Measurements from ENCODE around the gene MUC6. TPM values are rescaled to one million over a fixed set of nuclear protein-coding genes. Genes with fewer than 3 reads are reported as not detected.

Gene MUC6
- total RNA-seq, 1 donor from 2014 or later: not detected

GRCh38 chr11:1041471-1041870, 5.0 kb upstream of the MUC6 start:
- DNase-seq (ENCODE audit: low read depth, low spot score): no peak
- no peaks in the 10 kb centered on the region for H3K4me1 Mint-ChIP-seq
- no peak overlapping the region for H3K27ac Mint-ChIP-seq (ENCODE audit: unreplicated experiment)
- no peaks in the 10 kb centered on the region for H3K9me3 Mint-ChIP-seq
- H3K36me3 Mint-ChIP-seq (ENCODE audit: low read depth): no peaks in the 10 kb centered on the region
- TF ChIP-seq CTCF (conservative IDR thresholded peaks at IDR 0.05): no peak
- H3K27me3 Mint-ChIP-seq (ENCODE audit: low read depth): no peaks in the 10 kb centered on the region
- no peak overlapping the region for H3K4me3 Mint-ChIP-seq

- TF ChIP-seq CTCF (conservative IDR thresholded peaks at IDR 0.05): no peak
- H3K36me3 Mint-ChIP-seq (ENCODE audit: low read depth): no peaks in the 10 kb centered on the region
- H3K27me3 Mint-ChIP-seq (ENCODE audit: low read depth): no peaks in the 10 kb centered on the region
- no peak overlapping the region for H3K27ac Mint-ChIP-seq (ENCODE audit: unreplicated experiment)
- no peaks in the 10 kb centered on the region for H3K9me3 Mint-ChIP-seq
- H3K4me1 Mint-ChIP-seq: no peaks in the 10 kb centered on the region
- no peak overlapping the region for H3K4me3 Mint-ChIP-seq
- DNase-seq (ENCODE audit: low read depth, low spot score): no peak
Measured at GRCh38 chr11:1041149-1041467, 4.6 kb upstream of the MUC6 start.

- H3K4me3 Mint-ChIP-seq: no peak overlapping the region
- TF ChIP-seq CTCF (conservative IDR thresholded peaks at IDR 0.05): no peak
- no peaks in the 10 kb centered on the region for H3K4me1 Mint-ChIP-seq
- peak overlapping the region; percentile 75 for H3K27ac Mint-ChIP-seq (ENCODE audit: unreplicated experiment)
- no peaks in the 10 kb centered on the region for H3K27me3 Mint-ChIP-seq (ENCODE audit: low read depth)
- no peak for DNase-seq (ENCODE audit: low read depth, low spot score)
- no peaks in the 10 kb centered on the region for H3K36me3 Mint-ChIP-seq (ENCODE audit: low read depth)
- no peaks in the 10 kb centered on the region for H3K9me3 Mint-ChIP-seq
Measured at GRCh38 chr11:1040428-1041148, 4.1 kb upstream of the MUC6 start.

GRCh38 chr11:1039481-1040427, 3.2 kb upstream of the MUC6 start:
- Mint-ChIP-seq H3K36me3 (ENCODE audit: low read depth) (no peaks in the 10 kb centered on the region), H3K27ac (ENCODE audit: unreplicated experiment) (no peak overlapping the region), H3K4me1 (no peaks in the 10 kb centered on the region), H3K4me3 (no peak overlapping the region), H3K9me3 (no peaks in the 10 kb centered on the region), H3K27me3 (ENCODE audit: low read depth) (no peaks in the 10 kb centered on the region)
- TF ChIP-seq CTCF (conservative IDR thresholded peaks at IDR 0.05): no peak
- DNase-seq (ENCODE audit: low read depth, low spot score): no peak

GRCh38 chr11:1038921-1039320, 2.4 kb upstream of the MUC6 start:
- peak overlapping the region; percentile 71 for H3K27ac Mint-ChIP-seq (ENCODE audit: unreplicated experiment)
- no peaks in the 10 kb centered on the region for H3K36me3 Mint-ChIP-seq (ENCODE audit: low read depth)
- no peaks in the 10 kb centered on the region for H3K9me3 Mint-ChIP-seq
- no peaks in the 10 kb centered on the region for H3K27me3 Mint-ChIP-seq (ENCODE audit: low read depth)
- TF ChIP-seq CTCF (conservative IDR thresholded peaks at IDR 0.05): no peak
- no peak for DNase-seq (ENCODE audit: low read depth, low spot score)
- H3K4me3 Mint-ChIP-seq: no peak overlapping the region
- no peaks in the 10 kb centered on the region for H3K4me1 Mint-ChIP-seq

All from neural crest cell (in vitro differentiated cells).